ENCODE results near the gene SPINK8.
A peak's percentile ranks its signal among the peaks of the same experiment; 100 is the strongest.

The SPINK8 gene

GRCh38 chr3:48306290-48306689, 27.2 kb downstream of the SPINK8 start:
- Mint-ChIP-seq H3K4me3 (no peak overlapping the region), H3K36me3 (ENCODE audit: low read depth) (peaks cover 17% of the 10 kb centered on the region), H3K27me3 (ENCODE audit: low read depth) (no peaks in the 10 kb centered on the region), H3K4me1 (peaks cover 4% of the 10 kb centered on the region), H3K27ac (no peak overlapping the region), H3K9me3 (peaks cover 35% of the 10 kb centered on the region)
- TF ChIP-seq CTCF (IDR thresholded peaks at IDR 0.05; ENCODE audit: unreplicated experiment in 3 of 3), result no peak

GRCh38 chr3:48305396-48305795, 28.1 kb downstream of the SPINK8 start:
- no peak overlapping the region for H3K27ac Mint-ChIP-seq
- H3K4me3 Mint-ChIP-seq, result no peak overlapping the region
- H3K4me1 Mint-ChIP-seq, result peaks cover 6% of the 10 kb centered on the region
- H3K36me3 Mint-ChIP-seq (ENCODE audit: low read depth), result peaks cover 17% of the 10 kb centered on the region
- peaks cover 29% of the 10 kb centered on the region for H3K9me3 Mint-ChIP-seq
- TF ChIP-seq CTCF (IDR thresholded peaks at IDR 0.05; ENCODE audit: unreplicated experiment in 3 of 3), result no peak
- H3K27me3 Mint-ChIP-seq (ENCODE audit: low read depth), result no peaks in the 10 kb centered on the region

- Mint-ChIP-seq H3K27me3 (ENCODE audit: low read depth) (no peaks in the 10 kb centered on the region), H3K9me3 (peaks cover 29% of the 10 kb centered on the region), H3K27ac (peak overlapping the region; percentile 92 to 99 (median 98)), H3K4me1 (peaks cover 15% of the 10 kb centered on the region), H3K36me3 (ENCODE audit: low read depth) (peaks cover 25% of the 10 kb centered on the region), H3K4me3 (peak overlapping the region; percentile 97 to 98 (median 97))
- no peak for TF ChIP-seq CTCF (IDR thresholded peaks at IDR 0.05; ENCODE audit: unreplicated experiment in 3 of 3)
These were observed 30.4 kb downstream of the SPINK8 start for GRCh38 chr3:48303021-48303420.

GRCh38 chr3:48301800-48302166, 31.7 kb downstream of the SPINK8 start:
- H3K27ac Mint-ChIP-seq, result peak overlapping the region; percentile 88 to 99 (median 98)
- H3K4me1 Mint-ChIP-seq, result peaks cover 15% of the 10 kb centered on the region
- no peak for TF ChIP-seq CTCF (IDR thresholded peaks at IDR 0.05; ENCODE audit: unreplicated experiment in 3 of 3)
- peak overlapping the region; percentile 97 to 98 (median 97) for H3K4me3 Mint-ChIP-seq
- H3K27me3 Mint-ChIP-seq (ENCODE audit: low read depth), result no peaks in the 10 kb centered on the region
- peaks cover 27% of the 10 kb centered on the region for H3K9me3 Mint-ChIP-seq
- peaks cover 35% of the 10 kb centered on the region for H3K36me3 Mint-ChIP-seq (ENCODE audit: low read depth)

- Mint-ChIP-seq H3K9me3 (peaks cover 27% of the 10 kb centered on the region), H3K36me3 (ENCODE audit: low read depth) (peaks cover 40% of the 10 kb centered on the region), H3K27ac (peak within 1 kb of the TSS; percentile 98 to 100 (median 99)), H3K4me3 (peak within 1 kb of the TSS; percentile 97 to 98 (median 97)), H3K27me3 (ENCODE audit: low read depth) (no peaks in the 10 kb centered on the region), H3K4me1 (peaks cover 15% of the 10 kb centered on the region)
- no peak for TF ChIP-seq CTCF (IDR thresholded peaks at IDR 0.05; ENCODE audit: unreplicated experiment in 3 of 3)
These were observed 32.3 kb downstream of the SPINK8 start, which contains the start of gene NME6 for GRCh38 chr3:48301020-48301799. TSS of gene NME6 (minus strand) at chr3:48301367.

All from nephron (organoid).